Measurements from ENCODE around the gene MEG3. TPM values are rescaled to one million over a fixed set of nuclear protein-coding genes. Genes with fewer than 3 reads are reported as not detected.

The MEG3 gene
- total RNA-seq, 1 experiment from 2014 or later = not detected

DNA sequence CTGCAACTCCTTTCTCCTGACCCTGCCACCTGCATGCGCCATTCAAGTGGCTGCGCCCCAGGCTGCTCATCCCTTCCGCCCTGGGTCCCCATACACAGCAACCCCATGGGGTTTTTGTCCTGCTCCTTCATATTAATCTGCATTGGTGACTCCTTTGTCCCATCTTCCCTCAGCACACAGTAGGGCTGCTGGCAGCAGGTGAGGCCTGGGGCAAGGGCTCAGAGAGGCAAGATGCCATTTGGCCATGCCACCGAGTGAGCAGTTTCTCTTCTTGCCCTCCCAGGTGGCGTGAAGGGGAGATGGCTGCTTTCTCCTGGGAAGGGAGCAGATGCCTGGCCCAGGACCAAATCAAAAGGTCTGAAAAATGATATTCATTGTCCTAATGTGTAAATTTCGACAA lies 68.5 kb downstream of the MEG3 start:
- no peak overlapping the region for H3K4me3 Mint-ChIP-seq (ENCODE audit: low read depth, unreplicated experiment)
- TF ChIP-seq CTCF (IDR thresholded peaks at IDR 0.05; ENCODE audit: unreplicated experiment) = no peak
- H3K27ac Mint-ChIP-seq (ENCODE audit: unreplicated experiment) = no peak overlapping the region
- BruUV-seq (replicated peaks) = no TSS peak
- H3K9me3 Mint-ChIP-seq (ENCODE audit: low read depth, unreplicated experiment) = no peaks in the 10 kb centered on the region
- peaks cover 3% of the 10 kb centered on the region for H3K4me1 Mint-ChIP-seq (ENCODE audit: low read depth, unreplicated experiment)
- intact Hi-C loops (cut with micrococcal nuclease; ENCODE audit: unreplicated experiment) = no loop called here
- no peak for DNase-seq
- H3K27me3 Mint-ChIP-seq (ENCODE audit: unreplicated experiment) = no peaks in the 10 kb centered on the region
- CTCF ChIA-PET = no interaction called here
- H3K36me3 Mint-ChIP-seq (ENCODE audit: insufficient read depth, unreplicated experiment) = peaks cover 2% of the 10 kb centered on the region

- no peak for DNase-seq
- Mint-ChIP-seq H3K4me3 (ENCODE audit: low read depth, unreplicated experiment) (no peak overlapping the region), H3K27me3 (ENCODE audit: unreplicated experiment) (no peaks in the 10 kb centered on the region), H3K27ac (ENCODE audit: unreplicated experiment) (no peak overlapping the region), H3K36me3 (ENCODE audit: insufficient read depth, unreplicated experiment) (no peaks in the 10 kb centered on the region), H3K9me3 (ENCODE audit: low read depth, unreplicated experiment) (no peaks in the 10 kb centered on the region), H3K4me1 (ENCODE audit: low read depth, unreplicated experiment) (peaks cover 8% of the 10 kb centered on the region)
- BruUV-seq (replicated peaks) = no TSS peak
- intact Hi-C loops (cut with micrococcal nuclease; ENCODE audit: unreplicated experiment) = no loop called here
- TF ChIP-seq CTCF (IDR thresholded peaks at IDR 0.05; ENCODE audit: unreplicated experiment) = no peak
- CTCF ChIA-PET = no interaction called here
These were observed 69.5 kb downstream of the MEG3 start for GRCh38 chr14:100895411-100895810.

- Mint-ChIP-seq H3K36me3 (ENCODE audit: insufficient read depth, unreplicated experiment) (no peaks in the 10 kb centered on the region), H3K4me3 (ENCODE audit: low read depth, unreplicated experiment) (no peak overlapping the region), H3K9me3 (ENCODE audit: low read depth, unreplicated experiment) (no peaks in the 10 kb centered on the region), H3K27me3 (ENCODE audit: unreplicated experiment) (no peaks in the 10 kb centered on the region), H3K4me1 (ENCODE audit: low read depth, unreplicated experiment) (peaks cover 16% of the 10 kb centered on the region), H3K27ac (ENCODE audit: unreplicated experiment) (no peak overlapping the region)
- intact Hi-C loops (cut with micrococcal nuclease; ENCODE audit: unreplicated experiment) = no loop called here
- BruUV-seq (replicated peaks) = no TSS peak
- DNase-seq = no peak
- CTCF ChIA-PET = no interaction called here
- TF ChIP-seq CTCF (IDR thresholded peaks at IDR 0.05; ENCODE audit: unreplicated experiment) = no peak
These were observed 70.6 kb downstream of the MEG3 start for GRCh38 chr14:100896369-100897060.

- intact Hi-C loops (cut with micrococcal nuclease; ENCODE audit: unreplicated experiment) = no loop called here
- H3K36me3 Mint-ChIP-seq (ENCODE audit: insufficient read depth, unreplicated experiment) = no peaks in the 10 kb centered on the region
- no TSS peak for BruUV-seq (replicated peaks)
- TF ChIP-seq CTCF (IDR thresholded peaks at IDR 0.05; ENCODE audit: unreplicated experiment) = no peak
- peaks cover 33% of the 10 kb centered on the region for H3K4me1 Mint-ChIP-seq (ENCODE audit: low read depth, unreplicated experiment)
- H3K9me3 Mint-ChIP-seq (ENCODE audit: low read depth, unreplicated experiment) = no peaks in the 10 kb centered on the region
- no peaks in the 10 kb centered on the region for H3K27me3 Mint-ChIP-seq (ENCODE audit: unreplicated experiment)
- no peak overlapping the region for H3K4me3 Mint-ChIP-seq (ENCODE audit: low read depth, unreplicated experiment)
- CTCF ChIA-PET = no interaction called here
- H3K27ac Mint-ChIP-seq (ENCODE audit: unreplicated experiment) = no peak overlapping the region
- no peak for DNase-seq
These were observed 72.5 kb downstream of the MEG3 start for GRCh38 chr14:100898465-100898864.

All from Calu3 (cell line).